ENCODE data around the gene TNNT1.
"Not testable (repeated sequence)": the region's sequence is repeated elsewhere in the genome, so short reads cannot be mapped to it uniquely, and the experiment has no call there.

Gene TNNT1

DNA sequence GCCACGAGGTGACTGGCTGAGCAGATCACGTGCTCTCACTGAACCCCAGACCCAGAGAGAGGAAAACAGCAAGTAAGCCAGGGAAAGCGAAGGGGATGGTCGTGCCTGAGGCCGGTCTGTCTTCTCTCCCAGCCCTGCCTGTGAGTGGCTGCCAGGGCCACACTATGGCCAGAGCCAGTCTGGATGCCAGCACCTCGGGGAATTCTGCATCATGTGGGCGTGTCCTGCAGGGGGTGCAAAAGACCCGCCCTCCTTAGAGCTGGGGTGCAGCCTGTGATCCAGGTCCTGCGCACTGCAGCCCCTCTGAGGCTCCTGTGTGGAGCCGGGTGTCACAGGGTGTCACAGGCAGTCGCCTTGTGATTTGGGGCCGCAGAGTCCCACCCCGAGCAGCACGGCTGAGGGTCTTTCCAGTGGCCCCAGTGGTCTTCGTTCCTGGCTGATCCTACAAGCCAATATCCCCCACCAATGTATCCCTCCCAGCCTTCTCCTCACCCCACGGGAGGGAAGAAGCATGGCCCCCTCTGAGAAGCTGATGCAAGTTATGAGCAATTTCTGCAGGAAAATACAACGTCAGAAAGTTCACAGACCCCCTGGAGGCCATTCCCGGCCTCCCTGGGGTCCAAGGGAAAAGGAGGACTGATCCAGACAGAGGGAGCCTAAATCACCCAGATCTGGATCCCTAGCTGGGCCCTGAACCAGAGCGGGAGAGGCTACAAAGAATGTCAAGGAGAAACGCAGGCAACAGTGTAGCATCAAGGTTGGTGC, 39.3 kb downstream of the TNNT1 start:
- DNase-seq (ENCODE audit: low spot score), result no peak

DNA sequence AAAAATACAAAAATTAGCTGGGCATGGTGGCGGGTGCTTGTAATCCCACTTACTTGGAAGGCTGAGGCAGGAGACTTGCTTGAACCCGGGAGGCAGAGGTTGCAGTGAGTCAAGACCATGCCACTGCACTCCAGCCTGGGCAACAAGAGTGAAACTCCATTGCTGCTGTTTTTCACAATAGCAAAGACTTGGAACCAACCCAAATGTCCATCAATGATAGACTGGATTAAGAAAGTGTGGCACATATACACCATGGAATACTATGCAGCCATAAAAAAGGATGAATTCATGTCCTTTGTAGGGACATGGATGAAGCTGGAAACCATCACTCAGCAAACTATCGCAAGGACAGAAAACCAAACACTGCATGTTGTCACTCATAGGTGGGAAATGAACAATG, 41.8 kb downstream of the TNNT1 start:
- not testable (repeated sequence) for DNase-seq (ENCODE audit: low spot score)

GRCh38 chr19:55106591-55106990, 42.4 kb downstream of the TNNT1 start:
- DNase-seq (ENCODE audit: low spot score), result no peak

DNA sequence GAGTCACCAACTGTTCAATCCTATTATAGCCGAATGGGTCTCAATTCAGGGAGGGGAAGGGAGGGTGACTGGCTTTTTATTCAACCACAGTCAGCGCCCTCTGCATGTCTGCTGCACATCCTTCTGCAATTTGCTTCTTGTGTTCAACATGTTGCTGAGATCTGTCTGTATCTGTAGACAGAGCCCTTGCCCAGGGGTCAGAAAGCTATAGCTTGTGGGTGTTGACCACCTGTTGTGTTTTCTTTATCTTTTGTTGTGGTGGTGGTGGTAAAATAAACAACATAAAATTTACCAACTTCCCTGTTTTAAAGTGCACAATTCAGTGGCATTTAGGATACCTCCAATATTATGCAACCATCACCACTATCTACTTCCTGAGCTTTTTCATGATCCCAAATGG, 43.8 kb downstream of the TNNT1 start:
- DNase-seq (ENCODE audit: low spot score), result no peak

- DNase-seq (ENCODE audit: low spot score), result no peak
These were observed 45.8 kb downstream of the TNNT1 start for GRCh38 chr19:55103190-55103589.

GRCh38 chr19:55101261-55101660, 47.7 kb downstream of the TNNT1 start:
- DNase-seq (ENCODE audit: low spot score), result no peak

DNA sequence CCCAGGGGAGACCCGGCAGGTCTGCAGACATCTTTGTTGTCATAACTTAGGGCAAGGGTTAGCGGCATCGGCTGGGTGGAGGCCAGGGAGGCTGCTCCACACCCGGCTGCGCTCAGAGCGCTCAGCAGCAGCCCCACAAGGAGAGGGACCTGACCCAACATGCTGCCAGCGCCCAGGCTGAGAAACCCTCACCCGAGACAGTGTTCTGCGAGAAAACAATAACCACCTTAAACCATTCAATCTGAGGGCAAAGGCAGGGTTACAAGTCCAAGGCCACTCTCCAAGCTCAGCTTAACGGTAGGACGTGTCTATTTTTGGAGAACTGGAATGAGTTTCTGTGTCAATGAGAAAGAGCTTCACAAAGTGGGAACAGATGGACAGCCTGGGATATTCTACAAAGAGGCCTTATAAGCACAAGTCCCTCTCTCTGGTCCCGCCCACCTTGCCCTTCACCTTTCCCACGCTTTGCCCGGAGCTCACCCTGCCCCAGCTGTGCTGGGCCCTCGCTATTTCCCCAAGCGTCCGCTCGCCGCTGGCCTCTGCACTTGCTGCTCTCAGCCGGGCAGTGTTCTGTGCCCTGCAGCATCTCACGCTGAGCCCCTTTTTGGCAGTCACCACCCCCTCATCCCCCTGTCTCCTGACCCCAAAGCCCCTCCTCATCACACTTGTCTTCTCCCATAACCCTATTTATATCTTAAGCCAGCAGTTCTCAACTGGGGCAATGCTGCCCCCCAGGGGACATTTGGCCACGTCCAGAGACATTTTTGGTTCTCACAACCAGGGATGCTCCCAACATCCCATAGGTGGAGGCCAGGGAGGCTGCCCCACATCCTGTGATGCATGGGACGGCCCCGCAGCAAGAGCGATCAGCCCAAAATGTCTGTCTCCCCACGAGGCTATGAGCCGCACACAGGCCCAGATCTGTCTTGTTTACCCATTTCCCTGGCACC, 49.2 kb downstream of the TNNT1 start:
- no peak for DNase-seq (ENCODE audit: low spot score)

GRCh38 chr19:55098716-55099556, 50.1 kb downstream of the TNNT1 start:
- no peak for DNase-seq (ENCODE audit: low spot score)

DNA sequence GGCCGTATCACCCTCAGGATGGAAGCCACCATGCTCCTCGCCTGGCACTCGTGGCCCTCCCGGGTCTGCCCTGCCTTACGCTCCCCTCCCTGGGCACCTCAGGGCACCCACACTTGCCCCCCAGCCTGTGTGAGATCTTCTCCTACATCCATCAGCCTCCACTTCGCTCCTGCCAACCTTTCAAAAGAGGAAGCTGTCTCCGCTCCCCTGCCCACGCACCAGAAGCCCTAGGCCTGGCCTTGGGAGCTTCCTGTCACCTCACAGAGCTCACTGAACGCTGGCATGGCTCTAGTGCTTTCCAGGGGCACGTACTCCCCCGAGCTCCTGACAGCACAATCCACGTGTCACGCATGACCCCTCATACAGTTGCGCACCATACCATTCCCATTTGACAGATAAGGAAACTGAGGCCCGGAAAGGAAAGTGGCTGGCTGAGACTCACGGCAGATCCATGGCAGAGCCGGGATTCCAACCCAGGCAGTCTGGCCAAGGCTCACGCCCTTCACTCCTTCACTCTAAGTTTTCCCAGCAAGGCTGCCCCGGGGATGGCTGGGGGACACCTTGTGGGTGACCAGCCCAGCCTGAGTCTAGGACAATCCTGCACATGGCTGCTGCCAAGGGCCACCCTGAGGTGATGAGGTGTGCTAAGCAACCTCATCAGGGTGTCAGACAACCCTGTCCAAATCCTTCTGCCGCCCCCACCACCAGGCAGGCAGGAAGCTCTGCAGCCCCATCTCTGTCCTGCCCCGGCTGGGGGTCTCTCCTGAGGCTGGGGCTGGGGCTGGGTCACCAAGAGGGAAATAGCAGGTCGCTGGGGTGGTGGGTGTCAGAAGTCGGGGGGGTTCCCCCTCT, 50.9 kb downstream of the TNNT1 start:
- no peak for DNase-seq (ENCODE audit: low spot score)

GRCh38 chr19:55096061-55096701, 52.8 kb downstream of the TNNT1 start:
- DNase-seq (ENCODE audit: low spot score), result no peak

DNA sequence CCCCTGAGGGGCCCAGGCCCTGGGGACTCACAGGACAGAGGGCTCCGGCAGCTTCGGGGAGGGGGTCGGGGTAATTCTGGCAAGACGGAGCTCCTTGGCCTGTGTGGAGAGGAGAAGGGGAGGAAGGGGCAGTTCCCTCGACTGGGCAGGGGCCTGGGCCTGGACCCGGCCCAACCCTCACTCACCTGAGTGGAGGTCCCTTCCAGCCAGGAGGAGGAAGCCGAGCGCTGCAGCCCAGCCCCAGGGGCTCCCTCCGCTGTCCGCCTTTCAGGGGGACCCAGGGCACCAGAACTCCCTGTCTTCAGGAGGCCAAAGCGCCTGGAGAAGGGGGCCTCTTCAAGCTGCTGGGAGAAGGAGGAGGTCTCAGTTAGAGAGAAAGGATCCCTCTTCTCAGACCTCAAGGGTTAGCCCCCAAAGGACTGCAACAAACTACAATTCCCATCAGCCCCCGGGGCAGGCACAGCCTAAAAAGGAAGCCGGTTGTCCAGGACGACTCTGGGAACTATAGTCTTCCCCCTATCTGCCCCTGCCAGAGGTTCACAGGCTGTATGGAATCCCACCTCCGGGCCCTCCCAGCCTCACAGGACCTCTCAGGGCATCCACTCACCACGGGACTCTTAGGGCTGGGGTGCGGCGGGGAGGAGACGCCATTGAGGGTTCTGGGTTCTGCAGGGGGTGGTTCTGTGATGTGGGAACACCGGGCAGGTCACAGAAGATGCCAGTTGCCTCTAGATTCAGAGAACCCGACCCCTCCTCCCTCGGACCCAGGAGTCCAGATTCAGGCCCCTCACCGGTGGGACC, 53.5 kb downstream of the TNNT1 start:
- no peak for DNase-seq (ENCODE audit: low spot score)

DNA sequence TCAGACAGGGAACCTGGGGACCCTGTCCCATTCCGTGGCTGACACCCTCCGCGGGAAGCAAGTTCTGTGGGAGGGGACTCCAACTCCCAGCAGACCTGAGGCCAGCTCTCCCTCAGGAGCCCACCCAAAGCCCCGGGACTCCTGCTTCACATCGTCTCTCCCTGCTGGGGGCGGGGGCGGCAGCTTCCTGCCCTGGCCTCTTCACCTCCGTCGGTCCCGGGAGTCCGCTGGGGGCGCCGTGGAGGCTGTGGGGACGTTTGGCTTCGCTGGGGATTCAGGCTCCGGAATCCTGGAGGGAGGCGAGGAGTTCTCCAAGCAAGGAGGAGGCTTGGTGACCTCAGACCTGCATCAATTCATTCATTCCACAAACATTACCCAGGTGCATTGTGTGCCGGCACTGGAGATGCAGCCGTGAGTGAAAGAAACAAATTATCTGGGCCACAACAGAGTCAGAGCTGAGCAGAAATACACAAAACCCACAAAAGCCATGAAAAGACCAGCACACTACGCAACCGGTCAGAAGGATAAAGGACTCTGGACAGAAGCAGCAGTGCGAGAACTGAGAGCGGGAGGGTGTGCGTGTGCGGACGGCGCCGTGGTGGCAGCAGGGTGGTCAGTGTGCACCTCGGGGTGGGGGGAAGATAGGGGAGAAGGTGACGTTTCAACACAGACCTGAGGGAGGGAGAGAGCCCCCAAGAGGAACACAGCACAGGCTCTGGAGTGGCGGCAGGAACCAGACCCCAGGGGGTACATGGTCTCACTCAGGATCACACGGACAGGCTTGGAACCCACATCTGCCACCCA, 54.3 kb downstream of the TNNT1 start:
- DNase-seq (ENCODE audit: low spot score), result no peak

GRCh38 chr19:55092423-55093318, 56.3 kb downstream of the TNNT1 start:
- DNase-seq (ENCODE audit: low spot score), result no peak

- DNase-seq (ENCODE audit: low spot score), result no peak
These were observed 57.1 kb downstream of the TNNT1 start for GRCh38 chr19:55091955-55092354.

- no peak for DNase-seq (ENCODE audit: low spot score)
These were observed 57.7 kb downstream of the TNNT1 start for GRCh38 chr19:55091126-55091910.

DNA sequence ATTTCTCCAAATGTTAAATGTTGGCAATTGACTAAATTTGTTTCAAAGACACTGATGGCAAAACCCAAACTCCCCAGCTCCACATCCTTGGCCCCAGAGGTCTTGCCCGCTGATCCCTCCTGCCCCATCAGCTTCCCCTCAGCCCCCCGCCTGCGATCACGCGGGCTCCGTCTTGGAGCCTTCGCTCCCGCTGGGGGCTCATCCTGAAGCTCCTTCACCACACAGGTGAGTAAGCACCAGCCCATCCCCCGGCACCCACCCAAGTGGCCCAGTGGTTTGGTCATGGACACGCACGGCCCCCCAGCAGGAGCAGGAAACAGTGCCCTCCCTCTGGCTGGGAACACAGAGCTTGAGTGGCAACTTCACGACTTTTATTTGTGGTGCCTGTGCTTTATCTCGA, 58.4 kb downstream of the TNNT1 start:
- DNase-seq (ENCODE audit: low spot score), result no peak

DNA sequence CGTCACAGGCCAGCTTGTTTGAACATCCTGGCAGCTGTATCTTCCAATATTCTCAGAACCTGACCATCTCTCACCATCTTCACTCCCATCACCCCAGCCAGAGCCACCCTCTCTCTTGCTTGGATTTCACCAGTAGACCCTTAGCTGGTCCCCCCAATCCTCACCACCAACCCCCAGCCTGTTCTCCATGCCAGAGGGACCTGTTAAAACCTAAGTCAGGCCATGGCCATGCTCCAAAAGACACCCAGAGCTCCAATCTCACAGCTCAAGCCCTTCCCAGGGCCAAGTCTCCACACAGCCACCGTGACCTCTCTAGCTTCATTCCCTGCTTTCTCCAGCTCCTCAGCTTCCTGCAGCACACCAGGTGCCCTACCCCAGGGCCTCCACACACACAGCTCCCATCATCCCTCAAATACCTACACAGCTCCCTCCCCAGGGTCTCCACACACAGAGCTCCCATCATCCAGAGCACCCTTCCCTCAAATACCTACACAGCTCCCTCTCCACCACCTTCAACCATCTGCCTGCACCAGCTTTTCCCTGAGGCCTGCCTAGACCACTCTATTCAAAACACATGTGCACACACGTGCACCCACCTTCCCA, 59.6 kb downstream of the TNNT1 start:
- DNase-seq (ENCODE audit: low spot score), result no peak
